Coronary artery (tissue), 2 donors: ENCODE measurements around the gene SNRNP25.

Source experiments
- DNase-seq: peaks from one replicate; pipeline ENCODE4 v3.0.0-alpha.2; 2017; ENCODE audit warnings: low spot score
- H3K27ac ChIP-seq, 2 donors: fragments of 200-600 bp; sonication (generic); one replicate each; pipeline ENCODE4 v1.5.1; 2016 to 2019
- H3K4me3 ChIP-seq: fragments of 200-600 bp; sonication (generic); 2 replicates; pipeline ENCODE4 v1.5.1; 2016; ENCODE audit warnings: mild to moderate bottlenecking, moderate library complexity
- CTCF ChIP-seq: fragments of 200-600 bp; sonication (generic); IDR thresholded peaks from one replicate; pipeline ENCODE4 v1.5.1; 2019; ENCODE audit warnings: antibody characterized with exemption

The SNRNP25 gene

GRCh38 chr16:72561-73548, 19.2 kb downstream of the SNRNP25 start, which contains the start of gene RHBDF1:
RHBDF1 (minus strand) TSS chr16:72631; CDS start chr16:65015, 7,616 bp downstream.
- no peak for DNase-seq
- H3K27ac ChIP-seq, result peak within 1 kb of the TSS; percentile 87 to 100

GRCh38 chr16:74051-74746, 20.6 kb downstream of the SNRNP25 start:
- Histone ChIP-seq H3K4me3 (no peak overlapping the region), H3K27ac (peak overlapping the region; percentile 41 to 100)
- no peak for TF ChIP-seq CTCF
- no peak for DNase-seq

More at GRCh38 chr16:72561-73548, 19.2 kb downstream of the SNRNP25 start, which contains the start of gene RHBDF1:
- TF ChIP-seq CTCF, result no peak
- H3K4me3 ChIP-seq, result peak within 1 kb of the TSS; percentile 86

DNA sequence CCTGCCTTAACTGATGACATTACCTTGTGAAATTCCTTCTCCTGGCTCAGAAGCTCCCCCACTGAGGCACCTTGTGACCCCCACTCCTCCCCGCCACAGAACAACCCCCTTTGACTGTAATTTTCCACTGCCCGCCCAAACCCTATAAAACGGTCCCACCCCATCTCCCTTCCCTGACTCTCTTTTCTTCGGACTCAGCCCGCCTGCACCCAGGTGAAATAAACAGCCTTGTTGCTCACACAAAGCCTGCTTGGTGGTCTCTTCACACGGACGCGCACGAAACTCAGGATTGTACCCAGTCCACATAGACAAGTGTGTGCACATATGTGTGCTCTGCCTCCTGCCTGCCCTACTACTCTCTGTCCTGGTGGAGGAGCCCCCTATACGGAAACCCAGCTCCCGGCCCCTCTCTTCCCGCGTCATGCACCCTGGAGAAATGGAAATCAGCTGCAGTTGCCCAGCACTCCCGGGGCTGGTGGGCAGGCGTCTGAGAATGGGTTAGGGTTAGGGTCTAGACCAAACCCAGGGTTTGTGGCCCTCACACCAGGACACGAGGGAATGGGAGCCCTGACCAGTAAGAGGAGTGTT, 21.2 kb downstream of the SNRNP25 start:
- H3K27ac ChIP-seq, result peak overlapping the region; percentile 99 to 100
- no peak overlapping the region for H3K4me3 ChIP-seq
- TF ChIP-seq CTCF, result no peak
- no peak for DNase-seq

- no peak for TF ChIP-seq CTCF
- Histone ChIP-seq H3K4me3 (peak overlapping the region; percentile 89), H3K27ac (peak overlapping the region; percentile 99 to 100)
- DNase-seq, result peak; percentile 92
Observed at GRCh38 chr16:75580-76501, 22.2 kb downstream of the SNRNP25 start.

DNA sequence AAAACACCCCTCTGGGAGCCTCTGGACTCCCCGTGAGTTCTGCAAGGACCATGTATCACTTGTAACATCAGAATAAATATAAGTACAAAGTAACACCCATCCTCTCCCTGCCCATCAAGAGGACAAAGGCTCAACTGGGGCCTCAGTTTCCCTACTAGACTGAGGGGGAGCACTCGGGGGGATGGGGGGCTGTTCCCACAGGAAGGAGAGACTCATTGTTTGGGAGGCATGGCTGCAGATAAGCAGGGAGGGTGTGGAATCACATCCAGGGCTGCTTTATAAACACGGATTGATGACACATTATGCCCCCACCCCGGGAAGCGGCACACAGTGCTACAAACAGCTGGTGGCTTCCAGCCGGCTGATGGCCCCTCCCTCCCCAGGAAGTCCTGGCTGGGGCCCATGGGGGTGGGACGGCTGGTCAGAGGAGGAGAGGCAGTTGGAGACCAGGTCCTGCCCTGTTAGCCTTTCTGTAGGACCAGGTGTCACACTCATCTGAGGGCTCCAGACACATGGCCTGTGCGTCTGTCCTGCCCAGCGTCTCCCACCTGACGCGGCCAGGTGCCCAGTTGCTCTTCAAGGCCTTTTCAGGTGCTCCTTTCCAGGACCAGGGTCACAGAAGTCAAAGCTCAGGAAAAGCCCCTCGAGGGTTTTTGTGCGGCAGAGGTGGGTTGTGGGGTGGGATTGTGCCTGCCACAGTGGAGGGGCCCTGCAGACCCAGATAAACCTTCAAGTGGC, 23.1 kb downstream of the SNRNP25 start:
- peak overlapping the region; percentile 89 for H3K4me3 ChIP-seq
- H3K27ac ChIP-seq, result peak overlapping the region; percentile 99 to 100
- TF ChIP-seq CTCF, result no peak
- DNase-seq, result peak; percentile 95
